HFF-Myc (cell line): ENCODE data around the gene LITAFD.

Source experiments
- DNase-seq: peaks from one replicate; pipeline ENCODE4 v3.0.0-alpha.2; 2011; ENCODE audit warnings: low read depth; ENCODE audit errors: extremely low read depth
- H3K4me3 ChIP-seq: replicated peaks from 2 replicates; pipeline ENCODE4 v1.5.1; 2011; ENCODE audit warnings: low read depth, mild to moderate bottlenecking, control low read depth, low read length
- CTCF ChIP-seq: IDR thresholded peaks from 2 replicates; pipeline ENCODE4 v1.5.1; 2012; ENCODE audit warnings: mild to moderate bottlenecking, low read depth, low read length, control low read depth; ENCODE audit errors: missing control alignments

LITAFD gene

DNA sequence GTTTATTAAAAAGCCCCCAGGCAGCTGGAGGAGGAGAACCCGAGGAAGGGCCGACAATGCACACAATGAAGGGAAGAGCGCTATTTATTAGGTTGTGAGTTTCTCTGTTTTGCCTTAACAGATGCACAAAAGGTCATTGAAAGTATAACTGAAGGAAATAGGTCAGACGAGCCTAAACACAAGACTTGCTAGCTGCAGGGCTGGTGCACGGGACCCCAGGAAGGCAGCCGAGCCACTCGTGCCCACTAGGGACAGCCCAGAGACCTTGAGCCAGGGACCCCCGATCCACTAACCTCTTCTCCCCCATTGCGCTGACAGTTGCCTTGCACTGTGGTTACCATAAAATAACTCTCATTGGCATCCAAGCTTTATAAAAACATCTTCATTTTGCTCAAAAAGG lies 11.3 kb downstream of the LITAFD start:
- DNase-seq, result no peak
- TF ChIP-seq CTCF, result no peak
- no peak overlapping the region for H3K4me3 ChIP-seq

- no peak for DNase-seq
- TF ChIP-seq CTCF, result no peak
- H3K4me3 ChIP-seq, result no peak overlapping the region
These were observed 12.0 kb downstream of the LITAFD start for GRCh38 chr16:8893976-8894690.

- TF ChIP-seq CTCF, result no peak
- DNase-seq, result no peak
- H3K4me3 ChIP-seq, result no peak overlapping the region
These were observed 12.7 kb downstream of the LITAFD start for GRCh38 chr16:8894736-8895334.

GRCh38 chr16:8898660-8899318 lies 16.6 kb downstream of the LITAFD start:
- no peak for TF ChIP-seq CTCF
- no peak overlapping the region for H3K4me3 ChIP-seq
- DNase-seq, result no peak

DNA sequence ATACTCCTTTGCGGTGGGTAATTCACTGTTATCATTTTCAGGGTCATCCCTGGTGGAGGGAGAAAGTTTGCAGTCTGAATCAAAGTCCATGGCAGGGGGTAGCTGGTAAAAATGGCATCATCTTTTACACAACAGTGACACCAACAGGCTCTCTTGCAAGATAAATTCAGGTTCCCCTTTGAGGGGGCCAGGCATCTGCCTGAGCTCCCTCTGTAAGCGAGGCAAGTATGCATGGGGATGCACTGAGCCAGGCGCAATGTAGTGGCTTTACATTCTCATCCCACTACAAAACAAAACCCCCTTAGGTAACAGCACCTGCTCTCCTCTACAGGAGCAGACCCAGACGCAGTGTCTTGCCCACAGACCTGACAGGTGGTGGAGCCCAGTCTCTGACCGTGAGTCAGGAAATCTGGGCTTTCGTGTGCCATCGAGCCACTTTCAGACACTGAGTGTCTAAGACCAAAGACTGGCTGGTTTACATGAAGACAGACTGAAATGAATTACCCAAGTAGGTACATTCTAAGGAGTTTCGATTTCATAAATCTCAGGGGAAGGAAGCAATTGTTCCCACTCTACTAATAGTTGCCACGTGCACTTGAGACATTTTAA lies 17.7 kb downstream of the LITAFD start:
- DNase-seq, result no peak
- no peak overlapping the region for H3K4me3 ChIP-seq
- TF ChIP-seq CTCF, result no peak

DNA sequence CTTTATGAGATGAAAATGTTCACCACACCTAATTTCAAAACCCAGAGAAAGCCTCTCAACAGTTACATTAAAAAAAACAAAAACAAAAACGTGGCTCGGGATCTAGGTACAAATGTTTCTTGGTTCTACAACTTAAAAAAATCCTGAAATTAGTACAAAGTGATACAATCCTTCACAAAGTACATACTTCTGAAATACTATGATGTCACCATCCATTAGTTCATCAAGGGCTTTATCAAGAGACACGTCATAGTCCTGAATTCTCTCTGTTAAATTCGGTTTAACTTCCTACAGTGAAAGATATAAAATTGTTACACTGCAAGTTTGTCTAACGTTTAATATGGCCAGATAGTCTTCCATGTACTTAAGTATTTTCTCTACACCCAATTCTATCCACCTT lies 18.2 kb downstream of the LITAFD start:
- no peak overlapping the region for H3K4me3 ChIP-seq
- DNase-seq, result no peak
- no peak for TF ChIP-seq CTCF
